ENCODE results near the gene FNDC5. TPM values are rescaled to one million over a fixed set of nuclear protein-coding genes. Genes with fewer than 3 reads are reported as not detected.
A peak's percentile ranks its signal among the peaks of the same experiment; 100 is the strongest.

Gene FNDC5
- total and polyA plus RNA-seq, 2 of the 13 experiments (the other 11 are each of a cell fraction or from before 2014, with no cell fraction given) = 1.4 to 3.1 TPM

DNA sequence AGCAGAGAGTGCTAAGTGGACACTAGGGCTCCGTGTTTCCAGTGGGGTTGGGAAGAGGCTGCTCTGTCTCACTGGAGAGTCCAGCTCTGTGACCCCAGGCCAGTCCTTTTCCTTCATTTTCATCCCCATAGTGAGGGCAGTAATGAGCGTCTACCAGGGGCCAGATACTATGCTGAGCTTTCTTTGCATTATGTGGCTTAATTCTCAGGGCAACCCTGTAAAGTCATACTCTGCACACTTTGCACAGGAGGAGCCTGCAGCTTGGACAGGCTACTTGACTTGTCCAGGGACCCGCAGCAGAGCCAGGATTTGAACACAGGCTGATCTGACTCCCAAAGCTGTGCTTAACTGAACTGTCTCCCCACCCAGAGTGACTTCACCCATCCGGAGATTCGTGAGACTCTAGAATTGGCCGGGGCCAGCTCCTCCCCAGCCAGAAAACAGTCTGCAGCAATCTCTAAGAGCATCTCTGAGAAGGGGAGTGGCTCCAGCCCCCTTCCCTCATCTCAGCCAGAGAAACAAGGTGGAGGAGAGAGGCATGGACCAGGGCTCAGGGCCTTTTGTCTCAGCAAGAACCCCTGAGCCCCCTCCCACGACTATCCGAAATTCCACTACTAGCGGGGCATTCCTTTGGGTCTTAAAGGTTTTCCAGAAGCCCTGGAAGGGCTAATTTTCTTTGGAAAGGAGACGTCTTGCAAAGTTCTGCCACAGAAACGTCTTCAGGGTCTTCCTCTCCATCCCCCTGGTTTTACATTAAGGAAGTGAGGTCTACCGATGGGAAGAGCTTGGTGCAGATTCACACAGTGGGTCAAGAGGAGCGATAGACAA, 866 bp upstream of the FNDC5 start:
- CTCF ChIA-PET (ENCODE audit: low intra/inter-chr PET ratio, low total read pairs) = interaction anchor here (1.2 kb wide), 1 partner anchor 54 kb away, joined by 3 read pairs; no protein-coding TSS in a partner anchor
- FAIRE-seq (no peak), DNase-seq (ENCODE audit: low spot score) (no peak), ATAC-seq (peak; percentile 15)
- Histone ChIP-seq H3K9ac (ENCODE audit: insufficient read depth, low read depth, low read length) (peak overlapping the region; percentile 34; the same call in 1 of the 2 replicates), H3K4me3 (replicated peaks in 1 of 3; ENCODE audit: insufficient read depth in 1 of 3, low read depth in 2 of 3, low read length in 3 of 3) (peak overlapping the region; percentile 58 to 78 (median 59); a peak in 5 of 6 replicates), H2AFZ (ENCODE audit: low read length) (peak overlapping the region; percentile 42), H3K4me1 (ENCODE audit: insufficient read depth, low read length) (peaks cover 32% of the 10 kb centered on the region), H3K79me2 (ENCODE audit: insufficient read depth, low read length) (no peaks in the 10 kb centered on the region), H3K4me2 (ENCODE audit: low read depth, low read length) (peak overlapping the region; percentile 97), H3K9me3 (ENCODE audit: low read length) (no peaks in the 10 kb centered on the region), H3K27ac (ENCODE audit: extremely low read length, insufficient read depth, low read length) (no peak overlapping the region), H3K27me3 (ENCODE audit: control insufficient read depth in 1 of 2, insufficient read depth in 2 of 2, low read length in 2 of 2) (peaks cover 0 to 19% of the 10 kb centered on the region in 2 experiments; a peak in 3 of 5 replicates), H4K20me1 (ENCODE audit: insufficient read depth, low read length) (peaks cover 5% of the 10 kb centered on the region), H3K36me3 (replicated peaks in 1 of 2; ENCODE audit: control insufficient read depth in 1 of 2, insufficient read depth in 2 of 2, low read length in 2 of 2) (no peaks in the 10 kb centered on the region)
- no peak for TF ChIP-seq ZNF331 (CRISPR knock-in tag; IDR thresholded peaks at IDR 0.05)
- TF ChIP-seq, protein P1, sequence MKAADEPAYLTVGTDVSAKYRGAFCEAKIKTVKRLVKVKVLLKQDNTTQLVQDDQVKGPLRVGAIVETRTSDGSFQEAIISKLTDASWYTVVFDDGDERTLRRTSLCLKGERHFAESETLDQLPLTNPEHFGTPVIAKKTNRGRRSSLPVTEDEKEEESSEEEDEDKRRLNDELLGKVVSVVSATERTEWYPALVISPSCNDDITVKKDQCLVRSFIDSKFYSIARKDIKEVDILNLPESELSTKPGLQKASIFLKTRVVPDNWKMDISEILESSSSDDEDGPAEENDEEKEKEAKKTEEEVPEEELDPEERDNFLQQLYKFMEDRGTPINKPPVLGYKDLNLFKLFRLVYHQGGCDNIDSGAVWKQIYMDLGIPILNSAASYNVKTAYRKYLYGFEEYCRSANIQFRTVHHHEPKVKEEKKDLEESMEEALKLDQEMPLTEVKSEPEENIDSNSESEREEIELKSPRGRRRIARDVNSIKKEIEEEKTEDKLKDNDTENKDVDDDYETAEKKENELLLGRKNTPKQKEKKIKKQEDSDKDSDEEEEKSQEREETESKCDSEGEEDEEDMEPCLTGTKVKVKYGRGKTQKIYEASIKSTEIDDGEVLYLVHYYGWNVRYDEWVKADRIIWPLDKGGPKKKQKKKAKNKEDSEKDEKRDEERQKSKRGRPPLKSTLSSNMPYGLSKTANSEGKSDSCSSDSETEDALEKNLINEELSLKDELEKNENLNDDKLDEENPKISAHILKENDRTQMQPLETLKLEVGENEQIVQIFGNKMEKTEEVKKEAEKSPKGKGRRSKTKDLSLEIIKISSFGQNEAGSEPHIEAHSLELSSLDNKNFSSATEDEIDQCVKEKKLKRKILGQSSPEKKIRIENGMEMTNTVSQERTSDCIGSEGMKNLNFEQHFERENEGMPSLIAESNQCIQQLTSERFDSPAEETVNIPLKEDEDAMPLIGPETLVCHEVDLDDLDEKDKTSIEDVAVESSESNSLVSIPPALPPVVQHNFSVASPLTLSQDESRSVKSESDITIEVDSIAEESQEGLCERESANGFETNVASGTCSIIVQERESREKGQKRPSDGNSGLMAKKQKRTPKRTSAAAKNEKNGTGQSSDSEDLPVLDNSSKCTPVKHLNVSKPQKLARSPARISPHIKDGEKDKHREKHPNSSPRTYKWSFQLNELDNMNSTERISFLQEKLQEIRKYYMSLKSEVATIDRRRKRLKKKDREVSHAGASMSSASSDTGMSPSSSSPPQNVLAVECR (CRISPR knock-in tag; IDR thresholded peaks at IDR 0.05; ENCODE audit: borderline replicate concordance) = 0 out of 2 replicates have a peak, but pooled peaks have one; percentile 27
- TF ChIP-seq HNRNPK (IDR thresholded peaks at IDR 0.05; ENCODE audit: low read depth, low read length, poor library complexity, severe bottlenecking) = no peak
- TF ChIP-seq, protein P2, sequence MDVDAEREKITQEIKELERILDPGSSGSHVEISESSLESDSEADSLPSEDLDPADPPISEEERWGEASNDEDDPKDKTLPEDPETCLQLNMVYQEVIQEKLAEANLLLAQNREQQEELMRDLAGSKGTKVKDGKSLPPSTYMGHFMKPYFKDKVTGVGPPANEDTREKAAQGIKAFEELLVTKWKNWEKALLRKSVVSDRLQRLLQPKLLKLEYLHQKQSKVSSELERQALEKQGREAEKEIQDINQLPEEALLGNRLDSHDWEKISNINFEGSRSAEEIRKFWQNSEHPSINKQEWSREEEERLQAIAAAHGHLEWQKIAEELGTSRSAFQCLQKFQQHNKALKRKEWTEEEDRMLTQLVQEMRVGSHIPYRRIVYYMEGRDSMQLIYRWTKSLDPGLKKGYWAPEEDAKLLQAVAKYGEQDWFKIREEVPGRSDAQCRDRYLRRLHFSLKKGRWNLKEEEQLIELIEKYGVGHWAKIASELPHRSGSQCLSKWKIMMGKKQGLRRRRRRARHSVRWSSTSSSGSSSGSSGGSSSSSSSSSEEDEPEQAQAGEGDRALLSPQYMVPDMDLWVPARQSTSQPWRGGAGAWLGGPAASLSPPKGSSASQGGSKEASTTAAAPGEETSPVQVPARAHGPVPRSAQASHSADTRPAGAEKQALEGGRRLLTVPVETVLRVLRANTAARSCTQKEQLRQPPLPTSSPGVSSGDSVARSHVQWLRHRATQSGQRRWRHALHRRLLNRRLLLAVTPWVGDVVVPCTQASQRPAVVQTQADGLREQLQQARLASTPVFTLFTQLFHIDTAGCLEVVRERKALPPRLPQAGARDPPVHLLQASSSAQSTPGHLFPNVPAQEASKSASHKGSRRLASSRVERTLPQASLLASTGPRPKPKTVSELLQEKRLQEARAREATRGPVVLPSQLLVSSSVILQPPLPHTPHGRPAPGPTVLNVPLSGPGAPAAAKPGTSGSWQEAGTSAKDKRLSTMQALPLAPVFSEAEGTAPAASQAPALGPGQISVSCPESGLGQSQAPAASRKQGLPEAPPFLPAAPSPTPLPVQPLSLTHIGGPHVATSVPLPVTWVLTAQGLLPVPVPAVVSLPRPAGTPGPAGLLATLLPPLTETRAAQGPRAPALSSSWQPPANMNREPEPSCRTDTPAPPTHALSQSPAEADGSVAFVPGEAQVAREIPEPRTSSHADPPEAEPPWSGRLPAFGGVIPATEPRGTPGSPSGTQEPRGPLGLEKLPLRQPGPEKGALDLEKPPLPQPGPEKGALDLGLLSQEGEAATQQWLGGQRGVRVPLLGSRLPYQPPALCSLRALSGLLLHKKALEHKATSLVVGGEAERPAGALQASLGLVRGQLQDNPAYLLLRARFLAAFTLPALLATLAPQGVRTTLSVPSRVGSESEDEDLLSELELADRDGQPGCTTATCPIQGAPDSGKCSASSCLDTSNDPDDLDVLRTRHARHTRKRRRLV (CRISPR knock-in tag; IDR thresholded peaks at IDR 0.05) = no peak
- TF ChIP-seq ZNF629 (CRISPR knock-in tag; conservative IDR thresholded peaks at IDR 0.05) = no peak
- TF ChIP-seq ZNF7 (CRISPR knock-in tag; IDR thresholded peaks at IDR 0.05) = no peak
- 0 out of 2 replicates have a peak, but pooled peaks have one; percentile 36 for TF ChIP-seq EZH2 (conservative IDR thresholded peaks at IDR 0.05; ENCODE audit: low read depth, low read length)
- TF ChIP-seq ARNT (IDR thresholded peaks at IDR 0.05) = no peak
- intact Hi-C loops (cut with micrococcal nuclease; ENCODE audit: unreplicated experiment) = loop anchor here (5.0 to 10.0 kb wide), 3 partner anchors 54 to 349 kb away; partner anchors contain the start of genes S100PBP and YARS1
- in situ Hi-C loops (cut with HindIII; ENCODE audit: extremely low pct_ligation_motif_present, low pct_unique_long_range_greater_than_20kb) = loop anchor here (10.0 kb wide), 1 partner anchor 47 kb away; no protein-coding TSS in a partner anchor
- POLR2A ChIA-PET = no interaction called here
- WGBS (ENCODE audit: low lambda C conversion rate) = 24% methylated on average over 8 of the region's 13 CpGs
- BruUV-seq (replicated peaks) = no TSS peak
